Gastrocnemius medialis (tissue), 4 donors: ENCODE results near the gene RHBDD1.

Experiments
- POLR2A ChIP-seq, 2 donors: fragments of 450-650 bp; IDR thresholded peaks; one replicate each; pipeline ENCODE4 v1.6.1; 2017; ENCODE audit warnings: antibody characterized with exemption in 2 of 2, mild to moderate bottlenecking in 2 of 2, moderate library complexity in 2 of 2
- TF ChIP-seq, protein P1 (sequence below), 5 experiments: fragments of 450-650 bp in 3 of 5; fragments of 200-600 bp in 2 of 5; sonication (generic) in 2 of 5; IDR thresholded peaks in 4 of 5; conservative IDR thresholded peaks in 1 of 5; 1 replicate in 4 of 5; 2 replicates in 1 of 5; pipeline ENCODE4 v1.5.1; 2016 to 2019; ENCODE audit warnings: antibody characterized with exemption in 5 of 5, mild to moderate bottlenecking in 3 of 5, moderate library complexity in 3 of 5

GRCh38 chr2:226835420-226835795 lies 446 bp upstream of the RHBDD1 start:
- TF ChIP-seq, protein P1, sequence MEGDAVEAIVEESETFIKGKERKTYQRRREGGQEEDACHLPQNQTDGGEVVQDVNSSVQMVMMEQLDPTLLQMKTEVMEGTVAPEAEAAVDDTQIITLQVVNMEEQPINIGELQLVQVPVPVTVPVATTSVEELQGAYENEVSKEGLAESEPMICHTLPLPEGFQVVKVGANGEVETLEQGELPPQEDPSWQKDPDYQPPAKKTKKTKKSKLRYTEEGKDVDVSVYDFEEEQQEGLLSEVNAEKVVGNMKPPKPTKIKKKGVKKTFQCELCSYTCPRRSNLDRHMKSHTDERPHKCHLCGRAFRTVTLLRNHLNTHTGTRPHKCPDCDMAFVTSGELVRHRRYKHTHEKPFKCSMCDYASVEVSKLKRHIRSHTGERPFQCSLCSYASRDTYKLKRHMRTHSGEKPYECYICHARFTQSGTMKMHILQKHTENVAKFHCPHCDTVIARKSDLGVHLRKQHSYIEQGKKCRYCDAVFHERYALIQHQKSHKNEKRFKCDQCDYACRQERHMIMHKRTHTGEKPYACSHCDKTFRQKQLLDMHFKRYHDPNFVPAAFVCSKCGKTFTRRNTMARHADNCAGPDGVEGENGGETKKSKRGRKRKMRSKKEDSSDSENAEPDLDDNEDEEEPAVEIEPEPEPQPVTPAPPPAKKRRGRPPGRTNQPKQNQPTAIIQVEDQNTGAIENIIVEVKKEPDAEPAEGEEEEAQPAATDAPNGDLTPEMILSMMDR (IDR thresholded peaks at IDR 0.05 in 4 of 5, conservative IDR thresholded peaks at IDR 0.05 in 1 of 5): no peak
- no peak for TF ChIP-seq POLR2A (IDR thresholded peaks at IDR 0.05)
